Measurements from ENCODE around the gene CTBP2.

- TF ChIP-seq, protein P1, sequence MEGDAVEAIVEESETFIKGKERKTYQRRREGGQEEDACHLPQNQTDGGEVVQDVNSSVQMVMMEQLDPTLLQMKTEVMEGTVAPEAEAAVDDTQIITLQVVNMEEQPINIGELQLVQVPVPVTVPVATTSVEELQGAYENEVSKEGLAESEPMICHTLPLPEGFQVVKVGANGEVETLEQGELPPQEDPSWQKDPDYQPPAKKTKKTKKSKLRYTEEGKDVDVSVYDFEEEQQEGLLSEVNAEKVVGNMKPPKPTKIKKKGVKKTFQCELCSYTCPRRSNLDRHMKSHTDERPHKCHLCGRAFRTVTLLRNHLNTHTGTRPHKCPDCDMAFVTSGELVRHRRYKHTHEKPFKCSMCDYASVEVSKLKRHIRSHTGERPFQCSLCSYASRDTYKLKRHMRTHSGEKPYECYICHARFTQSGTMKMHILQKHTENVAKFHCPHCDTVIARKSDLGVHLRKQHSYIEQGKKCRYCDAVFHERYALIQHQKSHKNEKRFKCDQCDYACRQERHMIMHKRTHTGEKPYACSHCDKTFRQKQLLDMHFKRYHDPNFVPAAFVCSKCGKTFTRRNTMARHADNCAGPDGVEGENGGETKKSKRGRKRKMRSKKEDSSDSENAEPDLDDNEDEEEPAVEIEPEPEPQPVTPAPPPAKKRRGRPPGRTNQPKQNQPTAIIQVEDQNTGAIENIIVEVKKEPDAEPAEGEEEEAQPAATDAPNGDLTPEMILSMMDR (IDR thresholded peaks at IDR 0.05): no peak
- TF ChIP-seq TCF7L2 (IDR thresholded peaks at IDR 0.05; ENCODE audit: low read depth, low read length): no peak
- TF ChIP-seq REST (IDR thresholded peaks at IDR 0.05; ENCODE audit: insufficient read depth in 1 of 2, low read depth in 2 of 2, low read length in 1 of 2): no peak
- no peak for TF ChIP-seq POLR2AphosphoS5 (IDR thresholded peaks at IDR 0.05; ENCODE audit: low read depth, low read length)
Measured at GRCh38 chr10:124996127-124996853, 164.1 kb downstream of the CTBP2 start.

All from Panc1 (cell line).